Measurements from ENCODE around the gene RUSC1.
"Not testable (repeated sequence)": the region's sequence is repeated elsewhere in the genome, so short reads cannot be mapped to it uniquely, and the experiment has no call there.

Gene RUSC1

GRCh38 chr1:155324717-155325602 is 4.3 kb downstream of the RUSC1 start:
- no peak for DNase-seq

DNA sequence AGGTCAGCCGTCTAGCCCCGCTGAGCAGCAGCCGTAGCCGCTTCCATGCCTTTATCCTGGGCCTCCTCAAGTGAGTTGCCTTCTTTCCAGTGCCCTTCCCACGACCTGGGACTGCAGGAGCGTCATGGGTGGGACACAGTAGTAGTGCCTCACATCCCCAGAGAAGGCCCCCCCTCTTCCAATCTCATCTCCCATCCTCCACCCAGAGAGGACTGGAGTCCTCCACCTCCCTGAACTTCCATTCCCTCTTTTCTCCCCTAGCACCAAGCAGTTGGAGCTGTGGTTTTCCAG is 4.9 kb downstream of the RUSC1 start:
- no peak for DNase-seq

DNA sequence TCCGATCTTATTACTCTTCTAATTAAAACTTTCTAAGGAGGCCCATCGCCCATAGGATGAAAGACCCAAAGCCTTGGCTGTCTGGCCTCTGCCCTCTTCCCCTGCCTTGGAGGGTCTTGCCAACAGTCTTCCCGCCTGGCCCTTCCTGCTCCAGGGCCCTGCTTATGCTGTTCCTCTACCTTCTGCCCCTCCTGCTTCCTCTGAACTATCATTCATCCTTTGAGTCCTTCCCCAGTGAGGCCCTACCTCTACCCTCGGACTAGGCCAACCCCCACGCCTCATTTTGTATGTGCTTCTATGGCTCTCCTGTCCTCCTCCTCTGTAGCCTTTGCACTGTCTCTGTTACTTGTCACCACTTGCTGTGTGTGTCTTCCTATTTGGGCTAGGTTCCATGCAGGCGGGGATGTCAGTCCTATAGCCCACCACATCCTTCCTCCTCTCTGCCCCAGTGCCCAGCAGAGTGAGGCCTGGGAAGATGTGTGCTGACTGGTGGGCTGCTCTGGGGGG is 5.4 kb downstream of the RUSC1 start:
- DNase-seq, result no peak

GRCh38 chr1:155326631-155327037 is 5.9 kb downstream of the RUSC1 start:
- no peak for DNase-seq

DNA sequence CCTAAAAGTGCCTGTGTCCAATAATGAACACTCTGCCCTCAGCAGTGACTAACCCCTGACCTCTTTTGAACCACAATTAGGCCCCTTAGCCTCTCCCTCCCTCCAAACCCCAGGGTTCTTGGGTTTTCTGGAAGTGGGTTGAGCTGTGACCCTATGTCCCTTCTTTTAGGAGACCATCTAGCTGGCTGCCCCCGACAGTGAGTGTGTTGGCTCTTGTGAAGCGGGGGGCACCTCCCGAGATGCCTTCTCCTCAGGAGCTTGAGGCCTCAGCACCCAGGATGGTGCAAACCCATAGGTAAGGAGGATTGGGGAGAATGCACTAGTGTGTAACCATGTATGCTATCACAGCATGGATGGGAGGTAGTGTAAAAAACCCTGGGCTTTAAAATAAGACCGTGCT is 7.3 kb downstream of the RUSC1 start:
- no peak for DNase-seq

DNA sequence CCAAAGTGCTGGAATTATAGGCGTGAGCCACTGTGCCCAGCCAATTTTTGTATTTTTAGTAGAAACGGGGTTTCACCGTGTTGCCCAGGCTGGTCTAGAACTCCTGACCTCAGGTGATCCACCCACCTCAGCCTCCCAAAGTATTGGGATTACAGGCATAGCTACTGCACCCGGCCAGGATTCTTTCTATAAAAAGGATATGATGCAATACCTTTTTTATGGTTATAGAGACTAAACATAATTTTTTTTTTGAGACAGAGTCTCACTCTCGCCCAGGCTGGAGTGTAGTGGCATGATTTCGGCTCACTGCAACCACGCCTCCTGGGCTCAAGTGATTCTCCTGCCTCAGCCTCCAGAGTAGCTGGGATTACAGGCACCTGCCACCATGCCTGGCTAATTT is 8.2 kb downstream of the RUSC1 start:
- not testable (repeated sequence) for DNase-seq

- no peak for DNase-seq
Observed at GRCh38 chr1:155329980-155330598, 9.4 kb downstream of the RUSC1 start.

DNA sequence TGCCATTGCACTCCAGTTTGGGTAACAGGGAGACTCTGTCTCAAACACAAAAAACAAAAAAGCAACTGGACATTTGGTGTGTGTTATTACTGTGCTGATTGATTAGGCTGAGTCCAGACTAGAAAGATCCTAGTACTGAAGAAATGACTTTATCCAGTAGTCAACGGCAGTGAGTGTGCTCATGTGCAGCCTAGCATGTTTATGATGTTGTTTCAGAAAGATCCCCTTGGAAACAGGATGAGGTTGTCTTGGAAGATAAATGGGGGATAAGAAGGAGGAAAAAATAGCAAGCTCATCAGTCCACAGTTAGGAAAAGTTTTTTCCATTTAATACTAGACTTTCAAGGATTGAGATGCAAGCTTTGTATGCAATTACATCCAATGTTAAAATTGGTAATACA is 14.3 kb downstream of the RUSC1 start:
- no peak for DNase-seq

DNA sequence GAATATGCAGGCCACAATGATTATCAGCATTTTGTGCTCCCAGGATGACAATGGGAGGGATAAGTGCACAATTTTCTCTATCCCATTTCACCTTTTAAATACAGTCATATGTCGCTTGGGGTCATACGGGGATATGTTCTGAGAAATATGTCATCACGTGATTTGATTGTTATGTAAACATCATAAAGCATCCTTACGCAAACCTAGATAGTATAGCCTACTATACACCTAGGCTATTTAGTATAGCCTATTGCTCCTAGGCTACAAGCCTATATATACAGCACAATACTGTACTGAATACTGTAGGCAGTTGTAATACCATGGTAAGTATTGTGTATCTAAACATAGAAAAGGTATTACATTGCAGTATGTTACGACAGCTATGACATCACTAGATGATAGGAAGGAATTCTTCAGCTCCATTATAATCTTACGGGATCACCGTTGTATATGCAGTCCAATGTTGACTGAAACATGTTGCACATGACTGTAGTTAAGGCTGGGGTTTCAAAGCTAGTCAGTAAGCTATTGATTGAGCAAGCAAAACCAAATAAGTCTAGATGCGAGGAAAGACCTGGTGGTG is 18.9 kb downstream of the RUSC1 start:
- DNase-seq, result no peak

GRCh38 chr1:155342842-155343241 is 22.1 kb downstream of the RUSC1 start:
- DNase-seq, result no peak

- DNase-seq, result no peak
Observed at GRCh38 chr1:155352631-155353030, 31.9 kb downstream of the RUSC1 start.

DNA sequence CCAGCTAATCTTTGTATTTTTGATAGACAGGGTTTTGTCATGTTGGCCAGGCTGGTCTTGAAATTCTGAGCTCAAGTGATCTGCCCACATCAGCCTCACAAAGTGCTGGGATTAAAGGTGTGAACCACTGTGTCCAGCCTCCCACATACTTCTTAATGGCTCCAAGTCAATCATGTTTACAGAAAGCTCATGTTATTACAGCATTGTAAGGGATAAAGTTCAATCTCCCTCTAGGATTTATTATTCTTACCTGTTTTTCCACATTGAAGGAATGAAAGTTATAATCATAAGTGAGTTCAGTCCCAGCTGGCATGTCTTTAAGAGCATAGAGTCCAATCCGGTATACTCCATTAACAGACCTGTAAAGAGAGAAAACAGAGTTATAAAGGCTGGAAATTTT is 39.4 kb downstream of the RUSC1 start:
- no peak for DNase-seq

DNA sequence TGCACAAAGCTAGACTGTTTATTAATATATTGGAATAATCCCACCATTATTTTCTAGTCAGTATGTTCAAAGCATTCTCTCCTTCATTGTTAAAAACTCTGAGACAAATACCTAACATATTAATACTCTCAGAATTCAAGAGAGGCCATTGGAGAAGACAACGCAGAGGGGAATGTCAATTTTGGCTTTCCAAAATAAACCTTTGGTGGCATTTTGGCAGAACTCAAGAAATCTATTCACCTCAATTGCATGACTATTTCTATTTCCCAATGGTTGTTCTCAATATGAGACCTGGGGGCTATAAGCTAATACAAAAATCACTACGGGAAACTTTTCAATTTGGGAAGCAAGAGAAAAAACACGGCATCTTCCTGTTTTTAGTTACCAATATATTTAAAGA is 58.5 kb downstream of the RUSC1 start:
- no peak for DNase-seq

- DNase-seq, result no peak
Observed at GRCh38 chr1:155379631-155380090, 59.0 kb downstream of the RUSC1 start.
